Skeletal muscle cell (primary cell): Measurements from ENCODE around the gene NACAD.

Experiments
- DNase-seq: peaks from one replicate; pipeline ENCODE4 v3.0.0-alpha.2; 2010; ENCODE audit warnings: low read depth
- H3K4me3 ChIP-seq: 2 replicates; pipeline ENCODE4 v1.5.1; 2011; ENCODE audit warnings: low read depth, mild to moderate bottlenecking, control low read depth, low read length, moderate library complexity

The NACAD gene

DNA sequence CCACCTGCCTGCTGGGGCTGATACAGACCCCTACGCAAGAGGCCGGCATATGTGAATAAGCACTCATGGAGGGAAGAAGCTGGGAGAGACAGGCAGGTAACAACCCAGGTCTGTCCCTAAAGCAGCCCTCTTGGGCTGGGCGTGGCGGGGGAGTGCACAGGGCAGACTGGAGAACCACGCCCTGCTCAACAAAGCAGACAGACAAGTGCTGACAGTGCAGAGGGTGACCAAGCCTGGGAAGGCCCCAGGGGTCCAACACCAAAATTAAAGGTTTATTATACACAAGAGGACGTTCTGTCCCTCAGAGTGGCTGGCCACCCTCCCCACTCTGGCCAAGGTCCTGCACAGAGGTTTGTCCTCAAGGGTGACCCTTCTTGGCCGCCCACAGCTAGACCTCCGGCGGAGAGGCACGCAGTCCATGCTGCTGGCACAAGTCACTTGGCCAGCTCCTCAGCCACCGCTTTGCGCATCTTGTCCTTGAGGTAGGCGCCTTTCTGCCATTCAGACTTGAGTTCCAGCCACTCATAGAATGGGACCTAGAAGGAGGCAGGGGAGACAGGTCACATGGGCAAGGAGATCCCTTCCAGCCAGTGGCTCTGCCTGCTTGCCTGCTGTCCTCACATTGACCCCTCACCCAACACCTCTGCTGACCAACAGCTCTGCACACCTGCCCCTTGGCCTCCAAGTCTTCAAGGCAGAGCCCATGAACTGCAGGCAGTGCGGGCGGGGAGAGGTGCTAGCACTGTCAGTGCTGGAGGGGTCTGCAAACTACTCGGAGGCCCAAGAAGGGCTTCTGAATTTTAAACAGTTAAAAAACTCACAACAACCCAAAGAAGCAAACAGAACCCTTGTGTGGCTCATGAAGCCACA, 11.4 kb upstream of the NACAD start:
- no peak for DNase-seq
- H3K4me3 ChIP-seq: no peak overlapping the region

DNA sequence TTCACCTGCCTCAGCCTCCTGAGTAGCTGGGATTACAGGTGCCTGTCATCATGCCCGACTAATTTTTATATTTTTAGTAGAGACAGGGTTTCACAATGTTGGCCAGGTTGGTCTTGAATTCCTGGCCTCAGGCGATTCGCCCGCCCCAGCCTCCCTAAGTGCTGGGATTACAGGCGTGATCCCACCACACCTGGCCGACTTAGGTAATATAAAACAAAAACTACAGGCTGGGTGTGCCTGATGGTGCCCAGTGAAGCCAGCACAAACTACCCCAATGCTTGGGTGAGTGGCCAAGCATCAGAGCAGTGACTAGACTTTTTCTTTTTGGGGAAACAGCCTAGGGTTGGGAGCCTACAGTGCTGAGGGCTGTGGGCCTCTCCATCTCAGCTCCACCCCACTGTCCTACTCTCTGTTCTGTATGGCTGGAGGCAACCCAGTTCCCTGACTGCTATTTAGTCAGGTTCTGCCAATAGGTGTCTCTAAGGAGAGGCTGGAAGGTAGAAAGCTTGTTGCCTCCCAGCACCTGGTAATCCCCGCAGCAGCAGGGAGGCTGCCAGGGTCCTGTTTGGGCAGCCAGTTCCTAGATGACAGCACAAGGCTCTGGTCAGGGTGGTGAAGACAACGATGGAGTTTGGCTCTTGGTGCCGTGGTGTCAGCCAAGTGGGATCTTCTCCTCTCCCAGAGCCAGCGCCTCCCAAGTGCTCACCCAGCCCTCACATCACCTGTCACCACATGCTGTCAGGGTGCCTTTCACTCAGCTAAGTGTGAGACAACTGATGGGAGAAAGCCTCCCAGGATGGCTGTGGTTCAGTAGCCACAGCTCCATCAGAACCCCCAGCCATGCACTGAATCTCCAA, 10.4 kb upstream of the NACAD start:
- H3K4me3 ChIP-seq: no peak overlapping the region
- DNase-seq: no peak

DNA sequence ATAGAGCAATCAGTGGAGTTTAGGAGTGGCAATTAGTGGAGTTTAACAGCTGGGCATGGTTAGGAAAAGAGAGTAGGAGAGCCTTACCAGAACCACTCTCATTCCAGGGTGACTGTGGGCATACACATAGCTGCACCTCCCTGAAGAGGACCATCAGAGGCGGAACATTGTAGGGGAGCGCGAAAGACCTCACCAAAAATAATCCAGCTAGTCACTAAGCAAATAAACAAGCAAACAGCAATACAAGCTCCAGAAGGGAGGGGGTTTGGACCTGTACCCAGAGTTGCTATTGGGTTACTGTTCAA, 4.1 kb upstream of the NACAD start:
- no peak for DNase-seq
- no peak overlapping the region for H3K4me3 ChIP-seq

DNA sequence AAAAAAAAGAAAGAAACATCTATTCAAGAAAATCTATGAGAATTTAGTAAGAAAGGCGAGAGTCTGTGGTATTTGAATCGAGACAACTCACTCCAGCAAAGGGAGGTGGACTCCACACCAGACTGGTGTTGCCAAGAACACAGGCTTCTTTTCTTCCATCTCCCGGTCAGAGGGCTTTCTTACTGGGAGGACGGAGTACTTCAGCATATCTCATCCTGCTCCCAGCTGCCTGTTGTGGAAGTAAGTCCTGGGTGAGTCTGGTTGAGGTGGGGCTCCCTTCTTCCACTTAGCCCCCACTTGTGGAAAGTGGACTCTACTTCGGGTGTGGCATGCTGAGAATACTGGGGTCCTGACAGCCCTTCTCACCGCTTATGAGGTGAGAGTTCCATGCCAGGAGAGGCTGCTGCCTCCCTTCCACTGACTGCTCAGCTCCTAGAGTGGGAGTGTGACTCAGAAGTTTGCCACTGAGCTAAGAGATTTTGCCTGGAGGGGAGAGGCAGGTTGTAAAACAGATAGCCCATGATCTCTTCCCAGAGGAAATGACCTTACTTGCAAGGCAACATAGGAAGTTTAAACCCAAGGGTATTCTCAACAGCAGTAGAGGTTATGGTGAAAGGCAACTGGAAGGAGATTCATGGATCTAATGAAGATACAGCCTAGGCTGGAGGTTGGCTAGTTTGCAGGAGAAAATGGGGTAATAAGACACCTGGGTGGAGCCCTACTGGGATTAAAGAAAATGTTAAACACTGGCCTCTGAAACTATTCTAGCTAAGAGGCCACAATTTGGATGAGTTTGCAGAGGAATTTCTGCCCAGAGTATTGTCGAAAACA, 3.5 kb upstream of the NACAD start:
- H3K4me3 ChIP-seq: no peak overlapping the region
- DNase-seq: no peak

DNA sequence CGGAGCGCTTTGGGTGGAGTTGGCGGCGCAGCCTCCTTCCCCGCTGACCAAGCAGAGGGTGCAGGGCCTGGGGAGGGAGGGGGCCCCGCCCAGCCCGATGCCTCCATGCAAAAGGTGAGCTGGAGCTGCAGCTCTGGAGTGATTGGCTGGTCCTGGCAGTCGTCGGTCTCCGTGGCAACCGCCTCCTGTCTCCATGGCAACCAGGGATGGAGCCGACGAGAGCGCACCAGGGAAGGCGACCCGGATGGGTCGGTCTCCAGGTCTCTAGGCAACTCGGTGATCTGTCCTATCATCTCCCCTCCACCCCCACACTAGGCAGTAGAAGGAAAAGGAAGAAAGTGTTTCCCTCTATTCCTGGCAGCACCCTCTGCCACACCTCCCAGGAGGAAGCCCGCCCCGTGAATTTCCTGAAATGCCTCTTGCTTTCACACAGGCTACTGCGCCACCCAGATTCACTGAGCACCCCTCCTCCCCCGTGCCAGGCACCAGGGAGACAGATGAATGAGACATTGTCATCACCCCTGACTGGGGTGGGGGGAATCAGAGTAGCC, 647 bp upstream of the NACAD start:
- H3K4me3 ChIP-seq: peak overlapping the region; percentile 64

DNA sequence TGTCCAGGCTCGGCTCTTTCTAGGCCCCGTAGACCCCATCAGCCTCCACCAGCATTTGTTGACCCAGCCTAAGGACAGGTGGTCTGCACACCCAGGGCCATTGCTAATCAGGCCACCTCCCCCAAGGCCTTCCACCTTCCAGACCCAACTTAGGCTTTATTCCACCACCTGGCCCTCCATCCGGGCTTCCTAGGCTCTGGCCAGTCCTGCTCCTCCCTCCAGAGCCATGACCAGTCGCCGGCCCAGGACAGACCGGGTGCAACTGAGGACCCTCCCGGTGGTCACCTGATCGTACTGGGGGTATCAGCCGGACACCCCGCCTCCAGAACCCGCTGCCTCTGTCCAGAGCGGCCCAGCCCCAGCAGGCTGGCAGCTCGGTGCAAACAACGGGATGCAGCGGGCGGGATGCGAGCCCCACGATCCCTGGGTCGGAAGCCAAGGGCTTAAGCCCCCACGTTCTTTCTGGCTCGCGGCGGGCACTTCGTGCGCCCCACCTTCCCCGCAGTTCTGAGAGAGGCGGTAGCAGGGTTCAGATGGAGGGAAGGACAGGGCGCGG, 545 bp downstream of the NACAD start:
- peak overlapping the region; percentile 64 for H3K4me3 ChIP-seq
- DNase-seq: no peak

More for the DNA sequence above, 647 bp upstream of the NACAD start:
- no peak for DNase-seq

DNA sequence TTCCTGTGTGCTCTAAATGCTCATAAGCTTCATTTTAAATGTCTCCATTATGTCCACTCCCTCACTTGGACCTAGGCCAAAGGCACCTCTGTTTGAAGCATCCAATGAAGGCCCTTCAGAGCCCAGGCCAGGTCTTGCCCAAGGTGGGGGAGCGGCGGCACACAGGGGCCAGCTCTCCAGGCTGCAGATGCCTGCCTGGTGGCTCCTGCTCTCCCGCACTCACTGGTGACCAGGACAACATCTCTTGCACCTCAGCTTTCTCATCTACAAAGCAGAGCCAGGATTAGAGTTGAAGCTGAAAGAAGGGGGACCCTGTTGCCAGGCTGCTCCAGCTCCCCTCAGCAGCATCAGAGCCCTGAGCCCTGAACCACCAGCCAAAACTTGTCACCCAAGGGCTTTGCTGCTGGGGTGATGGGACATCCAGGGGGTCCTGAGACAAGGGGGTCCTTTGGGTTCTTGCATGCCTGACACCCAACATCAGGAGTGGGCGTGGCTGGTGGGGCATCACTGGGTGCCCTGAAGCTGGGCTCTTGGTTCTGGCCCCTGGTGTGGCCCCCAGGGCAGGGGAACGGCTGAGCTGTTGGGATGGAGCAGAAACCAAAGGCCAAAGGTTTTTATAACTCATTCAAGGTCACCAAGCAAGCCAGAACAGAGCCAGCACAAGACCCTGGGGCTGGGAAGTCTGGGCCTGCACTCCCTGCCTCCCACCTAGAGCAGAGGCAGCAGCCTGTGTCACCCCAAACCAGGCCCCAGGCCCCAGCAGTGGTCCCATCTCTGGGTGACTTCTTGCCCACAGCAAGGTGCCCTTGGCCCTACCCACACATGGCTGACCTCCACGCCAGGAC, 1.2 kb downstream of the NACAD start:
- no peak for DNase-seq
- H3K4me3 ChIP-seq: peak overlapping the region; percentile 64

DNA sequence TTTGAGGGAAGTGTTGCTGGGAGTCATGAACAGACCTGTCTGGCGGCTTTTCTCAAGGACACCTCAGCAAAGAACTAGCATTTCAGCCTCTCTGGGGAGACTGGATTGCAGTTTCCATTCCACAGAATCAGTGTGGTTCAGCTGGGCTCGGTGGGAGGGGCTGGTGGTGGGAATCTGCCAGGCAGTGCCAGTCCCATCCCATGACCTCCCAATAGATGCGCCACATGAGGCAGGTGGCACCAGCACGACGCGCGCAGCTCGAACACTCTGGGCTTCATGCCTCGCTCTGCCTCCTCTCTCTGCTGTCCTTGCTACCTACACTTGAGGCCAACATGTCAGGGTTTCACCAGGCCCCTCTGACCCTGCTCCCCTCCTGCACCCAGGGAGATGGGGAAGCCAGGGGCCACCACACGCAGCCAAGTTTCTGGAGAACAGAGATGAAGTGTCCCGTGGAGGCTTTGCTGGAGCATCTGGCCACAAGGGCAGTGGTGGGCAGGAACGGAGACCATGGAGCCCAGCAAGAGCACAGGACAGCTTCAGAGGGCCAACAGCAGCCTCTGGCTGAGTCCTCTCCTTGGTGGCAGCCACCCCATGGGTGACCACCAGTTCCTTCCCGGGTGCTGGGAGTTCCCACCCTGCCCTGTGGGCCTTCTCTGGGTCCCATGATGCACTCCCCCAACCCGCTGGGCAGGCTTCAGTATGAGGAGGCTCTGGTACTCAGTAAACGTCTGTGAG, 2.3 kb downstream of the NACAD start:
- no peak overlapping the region for H3K4me3 ChIP-seq
- DNase-seq: no peak

DNA sequence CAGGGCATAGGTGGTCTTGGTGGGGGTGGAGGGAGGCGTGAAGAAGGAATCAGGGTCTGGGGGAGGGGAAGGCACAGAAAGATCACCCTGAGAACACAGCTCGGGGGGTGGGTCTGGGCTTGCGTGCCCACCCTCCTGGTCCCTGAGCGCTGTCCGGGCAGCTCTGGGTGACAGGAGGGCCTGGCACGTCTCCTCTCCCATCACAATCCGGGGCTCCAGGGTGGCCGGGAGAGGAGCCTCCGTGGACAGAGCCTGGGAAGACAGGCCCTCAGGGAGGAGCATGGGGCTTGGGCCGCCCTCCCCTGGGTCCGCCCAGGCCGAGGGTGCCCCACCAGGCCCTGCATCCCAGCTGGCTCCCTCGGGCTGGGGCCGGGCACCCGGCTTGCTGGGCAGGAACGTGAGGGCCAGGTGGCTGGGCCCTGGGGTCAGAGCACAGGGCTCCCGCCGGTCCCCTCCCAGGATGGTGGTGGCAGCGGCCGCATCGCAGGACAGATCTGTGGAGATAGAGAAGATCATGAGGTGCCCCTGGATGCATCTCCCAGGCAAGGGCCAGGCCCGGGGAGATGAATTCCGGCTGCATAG, 3.1 kb downstream of the NACAD start:
- DNase-seq: no peak
- no peak overlapping the region for H3K4me3 ChIP-seq

DNA sequence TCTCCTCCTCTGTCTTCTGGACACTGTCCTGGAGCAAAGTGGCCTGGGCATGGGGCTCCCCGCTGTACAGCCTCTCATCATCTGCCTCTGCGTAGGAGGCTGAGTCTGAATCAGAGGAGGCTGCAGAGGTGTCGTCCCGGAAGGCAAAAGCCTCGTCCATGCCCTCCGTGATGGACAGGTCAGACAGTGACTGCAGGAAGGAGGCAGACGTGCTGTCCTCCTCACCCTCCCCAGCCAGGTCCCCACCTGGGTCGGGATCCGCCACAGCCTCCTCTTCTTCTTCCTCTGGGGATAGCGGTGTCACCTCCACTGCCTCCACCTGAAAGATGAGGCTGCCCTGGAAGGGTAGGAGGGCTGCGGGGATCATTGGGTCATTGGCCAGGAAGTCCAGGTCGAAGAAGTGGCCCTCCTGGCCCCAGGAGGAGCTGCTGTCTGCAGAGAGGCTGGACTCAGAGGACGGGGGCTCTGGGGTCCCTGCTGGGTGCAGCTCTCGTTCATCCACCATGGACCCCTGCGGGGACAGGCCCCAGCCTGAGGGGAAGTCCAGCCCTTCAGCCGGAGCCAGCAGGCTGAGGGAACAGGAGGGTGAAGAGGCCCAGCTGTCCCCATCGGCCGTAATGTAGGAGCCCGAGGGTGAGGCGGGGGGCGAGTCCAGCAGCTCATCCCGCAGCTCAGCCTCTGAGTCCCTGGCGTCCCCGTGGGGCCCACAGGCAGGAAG, 3.7 kb downstream of the NACAD start:
- H3K4me3 ChIP-seq: no peak overlapping the region
- no peak for DNase-seq

DNA sequence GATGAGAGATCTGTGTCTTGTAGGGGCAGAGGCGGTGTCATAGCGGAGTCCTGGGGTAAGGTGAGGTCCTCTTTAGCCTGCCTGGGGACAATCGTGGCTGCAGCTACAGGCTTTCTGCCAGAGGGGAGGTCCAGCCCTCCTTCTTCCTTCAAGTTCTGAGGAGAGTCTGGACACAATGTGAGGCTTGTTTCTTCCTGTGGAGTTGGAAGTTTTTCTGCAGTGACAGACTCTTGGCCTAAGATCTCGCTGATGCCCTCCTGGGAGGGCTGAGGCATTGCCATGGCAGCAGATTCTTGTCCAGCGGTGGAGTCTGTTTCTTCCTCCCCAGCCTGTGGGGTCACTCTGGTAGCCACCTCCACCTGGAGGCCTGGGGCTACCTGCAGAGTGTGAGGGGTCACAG, 4.4 kb downstream of the NACAD start:
- no peak overlapping the region for H3K4me3 ChIP-seq
- no peak for DNase-seq

DNA sequence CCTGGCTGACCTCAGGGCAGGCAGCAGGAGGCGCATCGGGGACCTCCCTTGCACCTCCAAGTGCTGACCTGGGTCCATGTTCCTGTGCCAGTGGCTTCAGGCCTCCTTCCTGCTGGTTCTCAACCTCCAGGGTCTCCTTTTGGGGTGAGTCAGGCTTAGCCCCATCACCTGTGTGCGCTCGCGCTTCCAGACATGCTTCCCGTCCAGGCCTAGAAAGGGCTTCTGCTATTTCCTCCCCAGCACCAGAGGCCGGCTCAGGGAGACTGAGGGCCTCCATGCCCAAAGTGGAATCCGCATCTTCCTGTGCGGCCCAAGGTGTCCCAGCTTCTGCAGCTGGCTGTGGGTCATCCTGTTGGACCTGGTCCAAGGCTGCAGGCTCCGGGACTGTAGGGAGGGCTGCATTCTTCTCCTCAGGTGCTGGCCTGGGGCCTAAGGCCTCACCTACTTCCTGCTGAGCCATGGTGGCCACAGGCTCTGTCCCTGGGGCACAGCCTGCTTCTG, 5.9 kb downstream of the NACAD start:
- DNase-seq: no peak
- no peak overlapping the region for H3K4me3 ChIP-seq

DNA sequence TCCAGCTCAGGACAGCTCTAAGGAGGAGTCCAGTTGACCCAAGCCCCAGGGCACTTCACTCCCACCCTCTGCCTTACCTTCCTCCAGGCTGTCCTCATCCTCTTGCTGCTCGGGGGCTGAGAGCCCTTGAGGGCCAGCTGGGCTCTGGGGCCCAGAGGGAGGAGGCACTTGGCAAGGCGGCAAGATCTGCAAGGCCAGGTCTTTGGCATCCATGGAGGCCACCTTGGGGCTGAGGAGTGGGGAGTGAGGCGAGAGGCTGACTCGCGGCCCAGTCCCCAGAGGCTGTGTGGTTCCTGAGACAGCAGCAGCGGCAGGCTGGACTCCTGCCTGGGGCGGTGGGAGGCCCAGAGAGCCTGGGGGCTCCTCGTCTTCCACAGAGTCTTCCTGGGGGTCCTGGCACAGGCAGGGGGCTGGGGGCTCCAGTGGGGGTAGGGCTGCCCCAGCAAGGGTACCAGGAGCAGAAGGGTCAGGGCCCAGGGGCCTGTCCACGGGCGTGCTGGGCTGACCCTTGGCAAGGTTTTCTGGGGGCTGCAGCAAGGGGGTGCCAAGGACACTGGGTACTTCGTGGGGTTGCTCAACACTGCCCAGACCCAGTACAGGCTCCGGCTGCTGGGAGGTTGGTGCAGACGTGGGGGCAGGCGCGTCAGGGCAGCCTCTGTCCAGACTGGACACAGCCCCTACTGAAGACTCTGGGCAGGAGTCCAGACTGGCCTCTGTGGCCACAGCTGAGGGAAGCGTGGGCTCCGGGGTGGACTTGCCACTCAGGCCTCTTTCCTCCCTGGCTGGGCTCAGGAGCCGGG, 6.5 kb downstream of the NACAD start:
- no peak overlapping the region for H3K4me3 ChIP-seq
- DNase-seq: no peak

DNA sequence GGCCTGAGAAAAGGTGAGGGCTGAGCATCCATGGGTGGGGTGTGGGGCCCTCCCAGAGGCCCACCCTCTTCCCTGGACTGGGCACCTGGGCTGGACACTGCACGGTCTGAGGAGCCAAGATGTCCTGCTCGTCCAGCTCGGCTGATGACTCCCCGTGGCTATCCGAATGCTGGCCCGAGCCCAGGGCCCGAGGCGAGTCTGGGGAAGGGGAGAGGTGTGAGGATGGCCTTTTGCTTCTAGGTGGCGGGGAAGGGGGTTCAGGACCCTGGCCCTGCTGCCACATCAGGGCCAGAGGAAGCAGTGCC, 7.1 kb downstream of the NACAD start:
- no peak overlapping the region for H3K4me3 ChIP-seq
- no peak for DNase-seq

DNA sequence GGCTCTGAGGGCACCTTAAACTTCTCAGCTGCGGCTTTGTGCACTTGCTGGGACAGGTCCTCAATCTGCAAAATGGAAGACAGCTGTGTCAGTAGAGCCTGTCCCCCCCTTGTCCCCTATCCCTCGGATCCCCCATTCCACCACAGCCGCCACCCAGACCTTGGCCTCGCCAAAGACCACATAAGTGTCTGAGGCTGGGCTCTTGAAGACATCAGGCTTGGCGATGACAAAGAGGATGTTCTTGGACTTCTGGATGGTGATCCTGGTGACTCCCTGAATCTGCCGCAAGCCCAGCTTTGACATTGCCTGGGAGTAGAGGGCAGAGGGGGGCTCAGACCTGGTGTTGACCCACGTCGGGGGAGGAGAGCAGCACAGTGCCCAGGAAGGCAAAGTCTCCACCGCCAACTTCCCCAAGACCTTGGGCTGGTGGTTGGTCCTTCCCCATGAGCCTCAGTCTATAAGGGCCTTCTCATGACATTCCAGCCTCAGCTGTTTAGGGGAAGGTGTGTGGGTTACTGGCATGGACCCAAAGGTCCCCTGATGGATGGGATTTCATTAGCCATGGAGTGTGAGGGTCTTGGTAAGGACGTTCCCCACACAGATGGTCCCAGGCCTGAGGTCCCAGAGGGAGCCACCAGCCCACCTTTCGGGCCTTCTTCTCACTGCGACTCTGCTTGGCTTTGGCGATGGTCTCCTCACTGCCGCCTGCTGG, 7.7 kb downstream of the NACAD start:
- DNase-seq: no peak
- no peak overlapping the region for H3K4me3 ChIP-seq
